SK-N-SH (cell line): ENCODE data around the gene SLC35E2B.

Experiments used
- EP300 ChIP-seq, 2 experiments: IDR thresholded peaks; 2 replicates each; pipeline versions ENCODE4 v1.4.0 to v1.6.1; 2012; ENCODE audit warnings: borderline replicate concordance in 1 of 2, low read depth in 1 of 2, low read length in 1 of 2
- GATA2 ChIP-seq: sonication (generic); formaldehyde crosslinking; IDR thresholded peaks from 2 replicates; pipeline ENCODE4 v1.5.0; 2020; ENCODE audit warnings: mild to moderate bottlenecking, missing genetic modification reagents
- POLR2AphosphoS5 ChIP-seq: IDR thresholded peaks from 2 replicates; pipeline ENCODE4 v1.6.1; 2012; ENCODE audit warnings: low read depth, low read length
- RCOR1 ChIP-seq: fragments of 150-350 bp; IDR thresholded peaks from 2 replicates; pipeline ENCODE4 v1.6.1; 2017; ENCODE audit warnings: antibody characterized with exemption, low read length
- SMC3 ChIP-seq: IDR thresholded peaks from 2 replicates; pipeline ENCODE4 v1.6.1; 2012; ENCODE audit warnings: low read depth, low read length, improper control_type of control experiment
- TF ChIP-seq, protein P1 (sequence below): fragments of 200-600 bp; sonication (generic); IDR thresholded peaks from 2 replicates; pipeline ENCODE4 v1.6.1; 2017; ENCODE audit warnings: antibody characterized with exemption, mild to moderate bottlenecking, moderate library complexity
- TF ChIP-seq, protein P2 (sequence below): IDR thresholded peaks from 2 replicates; pipeline ENCODE4 v1.4.0; 2012; ENCODE audit warnings: low read depth, borderline replicate concordance
- TF ChIP-seq, protein P3 (sequence below): IDR thresholded peaks from 2 replicates; pipeline ENCODE4 v1.6.1; 2012; ENCODE audit warnings: mild to moderate bottlenecking, low read depth, low read length, moderate library complexity
- TF ChIP-seq, protein P4 (sequence below): fragments of 150-350 bp; IDR thresholded peaks from 2 replicates; pipeline ENCODE4 v1.6.1; 2017; ENCODE audit warnings: antibody characterized with exemption, low read length, low read depth, borderline replicate concordance
- TF ChIP-seq, protein P5 (sequence below): IDR thresholded peaks from 2 replicates; pipeline ENCODE4 v1.4.0; 2012; ENCODE audit warnings: low read depth

DNA sequence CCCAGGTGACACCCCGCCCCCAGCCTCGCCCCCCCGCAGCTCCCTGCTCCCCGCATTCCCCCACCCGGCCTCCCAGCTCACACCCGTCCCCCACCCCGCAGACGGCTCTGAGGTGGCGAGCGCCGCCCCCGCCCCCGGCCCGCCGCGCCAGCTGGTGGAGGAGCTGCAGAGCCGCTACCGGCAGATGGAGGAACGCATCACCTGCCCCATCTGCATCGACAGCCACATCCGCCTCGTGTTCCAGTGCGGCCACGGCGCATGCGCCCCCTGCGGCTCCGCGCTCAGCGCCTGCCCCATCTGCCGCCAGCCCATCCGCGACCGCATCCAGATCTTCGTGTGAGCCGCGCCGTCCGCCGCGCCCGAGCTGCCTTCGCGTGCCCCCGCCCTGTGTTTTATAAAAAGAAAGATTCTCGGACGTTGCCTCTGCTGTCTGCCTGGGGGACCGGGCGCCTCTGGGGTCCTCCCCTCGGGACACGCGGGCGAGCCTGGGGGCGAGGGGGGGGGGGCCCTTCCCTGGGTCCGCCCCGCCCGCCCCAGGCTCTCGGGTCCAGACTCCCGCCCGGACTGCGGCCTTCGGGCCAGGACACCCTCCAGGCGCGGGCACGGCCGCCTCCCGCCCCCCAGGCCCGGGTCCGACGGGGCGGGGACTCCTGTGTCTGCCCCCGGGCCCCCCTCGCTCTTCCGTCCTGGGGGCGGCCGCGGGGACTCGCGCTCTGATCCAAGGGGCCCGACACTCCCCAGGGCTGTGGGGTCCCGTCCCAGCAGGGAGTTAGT is 62.2 kb downstream of the SLC35E2B start:
- TF ChIP-seq, protein P1, sequence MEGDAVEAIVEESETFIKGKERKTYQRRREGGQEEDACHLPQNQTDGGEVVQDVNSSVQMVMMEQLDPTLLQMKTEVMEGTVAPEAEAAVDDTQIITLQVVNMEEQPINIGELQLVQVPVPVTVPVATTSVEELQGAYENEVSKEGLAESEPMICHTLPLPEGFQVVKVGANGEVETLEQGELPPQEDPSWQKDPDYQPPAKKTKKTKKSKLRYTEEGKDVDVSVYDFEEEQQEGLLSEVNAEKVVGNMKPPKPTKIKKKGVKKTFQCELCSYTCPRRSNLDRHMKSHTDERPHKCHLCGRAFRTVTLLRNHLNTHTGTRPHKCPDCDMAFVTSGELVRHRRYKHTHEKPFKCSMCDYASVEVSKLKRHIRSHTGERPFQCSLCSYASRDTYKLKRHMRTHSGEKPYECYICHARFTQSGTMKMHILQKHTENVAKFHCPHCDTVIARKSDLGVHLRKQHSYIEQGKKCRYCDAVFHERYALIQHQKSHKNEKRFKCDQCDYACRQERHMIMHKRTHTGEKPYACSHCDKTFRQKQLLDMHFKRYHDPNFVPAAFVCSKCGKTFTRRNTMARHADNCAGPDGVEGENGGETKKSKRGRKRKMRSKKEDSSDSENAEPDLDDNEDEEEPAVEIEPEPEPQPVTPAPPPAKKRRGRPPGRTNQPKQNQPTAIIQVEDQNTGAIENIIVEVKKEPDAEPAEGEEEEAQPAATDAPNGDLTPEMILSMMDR = no peak
- no peak for TF ChIP-seq EP300 (IDR thresholded peaks at IDR 0.05; ENCODE audit: borderline replicate concordance in 1 of 2, low read depth in 1 of 2, low read length in 1 of 2)
- TF ChIP-seq SMC3 = no peak
- TF ChIP-seq, protein P2, sequence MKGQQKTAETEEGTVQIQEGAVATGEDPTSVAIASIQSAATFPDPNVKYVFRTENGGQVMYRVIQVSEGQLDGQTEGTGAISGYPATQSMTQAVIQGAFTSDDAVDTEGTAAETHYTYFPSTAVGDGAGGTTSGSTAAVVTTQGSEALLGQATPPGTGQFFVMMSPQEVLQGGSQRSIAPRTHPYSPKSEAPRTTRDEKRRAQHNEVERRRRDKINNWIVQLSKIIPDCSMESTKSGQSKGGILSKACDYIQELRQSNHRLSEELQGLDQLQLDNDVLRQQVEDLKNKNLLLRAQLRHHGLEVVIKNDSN = no peak
- TF ChIP-seq, protein P3, sequence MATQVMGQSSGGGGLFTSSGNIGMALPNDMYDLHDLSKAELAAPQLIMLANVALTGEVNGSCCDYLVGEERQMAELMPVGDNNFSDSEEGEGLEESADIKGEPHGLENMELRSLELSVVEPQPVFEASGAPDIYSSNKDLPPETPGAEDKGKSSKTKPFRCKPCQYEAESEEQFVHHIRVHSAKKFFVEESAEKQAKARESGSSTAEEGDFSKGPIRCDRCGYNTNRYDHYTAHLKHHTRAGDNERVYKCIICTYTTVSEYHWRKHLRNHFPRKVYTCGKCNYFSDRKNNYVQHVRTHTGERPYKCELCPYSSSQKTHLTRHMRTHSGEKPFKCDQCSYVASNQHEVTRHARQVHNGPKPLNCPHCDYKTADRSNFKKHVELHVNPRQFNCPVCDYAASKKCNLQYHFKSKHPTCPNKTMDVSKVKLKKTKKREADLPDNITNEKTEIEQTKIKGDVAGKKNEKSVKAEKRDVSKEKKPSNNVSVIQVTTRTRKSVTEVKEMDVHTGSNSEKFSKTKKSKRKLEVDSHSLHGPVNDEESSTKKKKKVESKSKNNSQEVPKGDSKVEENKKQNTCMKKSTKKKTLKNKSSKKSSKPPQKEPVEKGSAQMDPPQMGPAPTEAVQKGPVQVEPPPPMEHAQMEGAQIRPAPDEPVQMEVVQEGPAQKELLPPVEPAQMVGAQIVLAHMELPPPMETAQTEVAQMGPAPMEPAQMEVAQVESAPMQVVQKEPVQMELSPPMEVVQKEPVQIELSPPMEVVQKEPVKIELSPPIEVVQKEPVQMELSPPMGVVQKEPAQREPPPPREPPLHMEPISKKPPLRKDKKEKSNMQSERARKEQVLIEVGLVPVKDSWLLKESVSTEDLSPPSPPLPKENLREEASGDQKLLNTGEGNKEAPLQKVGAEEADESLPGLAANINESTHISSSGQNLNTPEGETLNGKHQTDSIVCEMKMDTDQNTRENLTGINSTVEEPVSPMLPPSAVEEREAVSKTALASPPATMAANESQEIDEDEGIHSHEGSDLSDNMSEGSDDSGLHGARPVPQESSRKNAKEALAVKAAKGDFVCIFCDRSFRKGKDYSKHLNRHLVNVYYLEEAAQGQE = no peak
- TF ChIP-seq, protein P4, sequence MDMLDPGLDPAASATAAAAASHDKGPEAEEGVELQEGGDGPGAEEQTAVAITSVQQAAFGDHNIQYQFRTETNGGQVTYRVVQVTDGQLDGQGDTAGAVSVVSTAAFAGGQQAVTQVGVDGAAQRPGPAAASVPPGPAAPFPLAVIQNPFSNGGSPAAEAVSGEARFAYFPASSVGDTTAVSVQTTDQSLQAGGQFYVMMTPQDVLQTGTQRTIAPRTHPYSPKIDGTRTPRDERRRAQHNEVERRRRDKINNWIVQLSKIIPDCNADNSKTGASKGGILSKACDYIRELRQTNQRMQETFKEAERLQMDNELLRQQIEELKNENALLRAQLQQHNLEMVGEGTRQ = no peak
- TF ChIP-seq GATA2 = no peak
- TF ChIP-seq, protein P5, sequence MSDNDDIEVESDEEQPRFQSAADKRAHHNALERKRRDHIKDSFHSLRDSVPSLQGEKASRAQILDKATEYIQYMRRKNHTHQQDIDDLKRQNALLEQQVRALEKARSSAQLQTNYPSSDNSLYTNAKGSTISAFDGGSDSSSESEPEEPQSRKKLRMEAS = no peak
- no peak for TF ChIP-seq POLR2AphosphoS5
- no peak for TF ChIP-seq RCOR1
